Measurements from ENCODE around the gene SCNN1G. TPM values are rescaled to one million over a fixed set of nuclear protein-coding genes. Genes with fewer than 3 reads are reported as not detected.
"Not testable (repeated sequence)": the region's sequence is repeated elsewhere in the genome, so short reads cannot be mapped to it uniquely, and the experiment has no call there.

The SCNN1G gene
- polyA plus RNA-seq, 4 donors = 0.37 TPM; not detected in 3

DNA sequence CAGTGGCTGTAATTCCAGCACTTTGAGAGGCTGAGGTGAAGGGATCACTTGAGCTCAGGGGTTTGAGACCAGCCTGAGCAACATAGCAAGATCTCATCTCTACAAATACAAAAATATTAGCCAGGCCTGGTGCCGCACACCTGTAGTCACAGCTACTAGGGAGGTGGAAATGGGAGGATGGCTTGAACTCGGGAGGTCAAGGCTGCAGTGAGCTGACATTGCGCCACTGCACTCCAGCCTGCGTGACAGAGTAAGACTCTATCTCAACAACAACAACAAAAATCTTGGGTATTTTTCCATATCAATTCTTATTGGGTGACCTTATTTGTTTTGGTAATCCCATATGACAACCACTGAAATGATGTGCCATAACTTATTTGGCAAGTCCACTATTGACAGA lies 52.6 kb downstream of the SCNN1G start:
- no peaks in the 10 kb centered on the region for H3K36me3 ChIP-seq (ENCODE audit: control insufficient read depth in 3 of 3, insufficient read depth in 2 of 3, low read depth in 1 of 3, low read length in 3 of 3)
- no peaks in the 10 kb centered on the region for H3K4me1 ChIP-seq (ENCODE audit: control insufficient read depth in 3 of 3, insufficient read depth in 2 of 3, low read depth in 1 of 3, low read length in 2 of 3)
- no peak overlapping the region for H3K4me3 ChIP-seq (ENCODE audit: low read depth in 1 of 3, low read length in 3 of 3)
- H3K9me3 ChIP-seq (ENCODE audit: control insufficient read depth in 2 of 2, insufficient read depth in 1 of 2, low read depth in 1 of 2, low read length in 1 of 2) = no peaks in the 10 kb centered on the region
- FAIRE-seq (no peak), DNase-seq (no peak)
- no peaks in the 10 kb centered on the region for H3K27me3 ChIP-seq (ENCODE audit: control insufficient read depth in 3 of 3, insufficient read depth in 3 of 3, low read length in 3 of 3)
- WGBS, 3 donors = 89 to 93% (median 92%) methylated on average over 4 of the region's 4 CpGs
- H3K27ac ChIP-seq (ENCODE audit: low read depth in 1 of 3, low read length in 2 of 3) = no peak overlapping the region

DNA sequence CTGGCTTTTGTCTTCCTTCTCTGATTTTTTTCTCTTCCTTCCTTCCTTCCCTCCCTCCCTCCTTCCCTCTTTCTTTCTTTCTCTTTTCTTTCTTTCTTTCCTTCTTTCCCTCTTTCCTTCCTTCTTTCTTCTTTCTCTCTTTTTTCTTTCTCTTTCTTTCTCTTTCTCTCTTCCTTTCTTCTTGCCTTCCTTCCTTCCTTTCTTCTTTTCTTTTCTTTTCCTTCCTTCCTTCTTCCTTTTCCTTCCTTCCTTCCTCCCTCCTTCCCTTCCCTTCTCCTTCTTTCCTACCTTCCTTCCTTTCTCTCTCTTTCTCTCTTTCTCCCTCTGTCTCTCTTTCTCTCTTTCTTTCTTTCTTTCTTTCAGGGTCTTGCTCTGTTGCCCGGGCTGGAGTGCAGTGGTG lies 54.4 kb downstream of the SCNN1G start:
- no peak overlapping the region for H3K4me3 ChIP-seq (ENCODE audit: low read depth in 1 of 3, low read length in 3 of 3)
- 92 to 95% (median 95%) methylated on average over 1 of the region's 1 CpG for WGBS, 3 donors
- H3K4me1 ChIP-seq (ENCODE audit: control insufficient read depth in 3 of 3, insufficient read depth in 2 of 3, low read depth in 1 of 3, low read length in 2 of 3) = no peaks in the 10 kb centered on the region
- no peaks in the 10 kb centered on the region for H3K36me3 ChIP-seq (ENCODE audit: control insufficient read depth in 3 of 3, insufficient read depth in 2 of 3, low read depth in 1 of 3, low read length in 3 of 3)
- no peaks in the 10 kb centered on the region for H3K27me3 ChIP-seq (ENCODE audit: control insufficient read depth in 3 of 3, insufficient read depth in 3 of 3, low read length in 3 of 3)
- DNase-seq (no peak), FAIRE-seq (no peak)
- no peaks in the 10 kb centered on the region for H3K9me3 ChIP-seq (ENCODE audit: control insufficient read depth in 2 of 2, insufficient read depth in 1 of 2, low read depth in 1 of 2, low read length in 1 of 2)
- no peak overlapping the region for H3K27ac ChIP-seq (ENCODE audit: low read depth in 1 of 3, low read length in 2 of 3)

DNA sequence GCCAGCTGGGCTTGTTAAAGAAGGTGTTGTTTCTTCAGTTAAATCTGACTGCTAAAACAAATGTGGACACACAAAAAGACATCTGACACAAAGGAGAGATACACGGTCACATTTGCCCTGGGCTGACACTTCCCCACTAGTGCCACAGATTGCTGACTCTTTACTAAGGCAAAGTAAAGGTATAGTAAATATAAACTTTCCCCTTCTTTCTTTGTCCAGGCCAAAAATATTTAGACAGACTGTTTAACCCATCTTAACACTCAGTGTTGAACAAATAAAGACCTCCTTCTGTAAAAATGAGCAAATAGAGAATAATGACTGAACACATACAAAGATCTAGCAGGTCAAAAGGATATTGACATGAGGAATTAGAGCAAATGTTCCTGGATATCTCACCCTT lies 58.4 kb downstream of the SCNN1G start:
- WGBS, 3 donors = 28 to 62% (median 41%) methylated on average over 1 of the region's 1 CpG
- no peak for FAIRE-seq
- no peak overlapping the region for H3K27ac ChIP-seq (ENCODE audit: low read depth in 1 of 3, low read length in 2 of 3)
- DNase-seq = no peak
- H3K4me1 ChIP-seq (ENCODE audit: control insufficient read depth in 3 of 3, insufficient read depth in 2 of 3, low read depth in 1 of 3, low read length in 2 of 3) = no peaks in the 10 kb centered on the region
- no peaks in the 10 kb centered on the region for H3K9me3 ChIP-seq (ENCODE audit: control insufficient read depth in 2 of 2, insufficient read depth in 1 of 2, low read depth in 1 of 2, low read length in 1 of 2)
- H3K27me3 ChIP-seq (ENCODE audit: control insufficient read depth in 3 of 3, insufficient read depth in 3 of 3, low read length in 3 of 3) = no peaks in the 10 kb centered on the region
- H3K36me3 ChIP-seq (ENCODE audit: control insufficient read depth in 3 of 3, insufficient read depth in 2 of 3, low read depth in 1 of 3, low read length in 3 of 3) = no peaks in the 10 kb centered on the region
- no peak overlapping the region for H3K4me3 ChIP-seq (ENCODE audit: low read depth in 1 of 3, low read length in 3 of 3)

DNA sequence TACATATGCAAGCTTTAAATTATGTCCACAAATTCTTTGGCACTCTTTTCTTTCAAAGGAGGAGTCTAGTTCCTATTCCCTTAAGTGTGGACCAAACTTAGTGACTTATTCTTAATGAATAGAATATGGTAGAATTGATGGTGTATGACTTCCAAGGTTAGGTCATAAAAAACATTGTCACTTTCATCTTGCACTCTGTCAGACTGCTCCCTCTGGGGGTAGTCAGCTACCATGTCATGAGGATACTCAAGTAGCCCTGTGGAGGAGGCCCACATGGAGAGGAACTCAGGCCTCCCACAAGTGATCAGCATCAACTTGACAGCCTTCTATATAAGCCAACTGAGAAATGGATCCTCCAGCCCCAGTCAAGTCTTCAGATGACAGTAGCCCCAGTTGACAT lies 61.6 kb downstream of the SCNN1G start:
- Histone ChIP-seq H3K27ac (ENCODE audit: low read depth in 1 of 3, low read length in 2 of 3) (no peak overlapping the region), H3K27me3 (ENCODE audit: control insufficient read depth in 3 of 3, insufficient read depth in 3 of 3, low read length in 3 of 3) (no peaks in the 10 kb centered on the region), H3K9me3 (ENCODE audit: control insufficient read depth in 2 of 2, insufficient read depth in 1 of 2, low read depth in 1 of 2, low read length in 1 of 2) (no peaks in the 10 kb centered on the region), H3K36me3 (ENCODE audit: control insufficient read depth in 3 of 3, insufficient read depth in 2 of 3, low read depth in 1 of 3, low read length in 3 of 3) (no peaks in the 10 kb centered on the region), H3K4me3 (ENCODE audit: low read depth in 1 of 3, low read length in 3 of 3) (no peak overlapping the region), H3K4me1 (ENCODE audit: control insufficient read depth in 3 of 3, insufficient read depth in 2 of 3, low read depth in 1 of 3, low read length in 2 of 3) (no peaks in the 10 kb centered on the region)
- FAIRE-seq (no peak), DNase-seq (no peak)

DNA sequence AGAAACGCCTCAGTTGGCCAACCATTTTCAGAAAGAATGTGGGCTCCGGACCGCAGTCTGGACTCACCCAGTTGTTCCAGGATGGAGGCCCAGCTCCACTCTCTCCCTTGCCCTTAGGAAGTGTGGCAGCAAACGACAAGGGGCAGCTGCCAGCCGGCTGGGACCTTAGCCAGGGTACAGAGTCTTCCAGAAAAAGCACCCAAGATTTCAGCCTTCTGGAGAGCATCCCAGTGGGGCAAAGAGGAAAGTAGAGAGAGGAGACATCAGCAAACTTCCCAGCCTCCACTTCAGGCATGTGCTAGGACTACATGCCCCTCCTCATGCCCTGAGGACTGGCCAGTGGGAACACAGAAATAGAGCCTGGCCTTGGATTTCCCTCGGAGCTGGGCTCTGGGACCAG lies 62.7 kb downstream of the SCNN1G start:
- Histone ChIP-seq H3K27me3 (ENCODE audit: control insufficient read depth in 3 of 3, insufficient read depth in 3 of 3, low read length in 3 of 3) (no peaks in the 10 kb centered on the region), H3K36me3 (ENCODE audit: control insufficient read depth in 3 of 3, insufficient read depth in 2 of 3, low read depth in 1 of 3, low read length in 3 of 3) (no peaks in the 10 kb centered on the region), H3K4me1 (ENCODE audit: control insufficient read depth in 3 of 3, insufficient read depth in 2 of 3, low read depth in 1 of 3, low read length in 2 of 3) (no peaks in the 10 kb centered on the region), H3K4me3 (ENCODE audit: low read depth in 1 of 3, low read length in 3 of 3) (no peak overlapping the region), H3K27ac (ENCODE audit: low read depth in 1 of 3, low read length in 2 of 3) (no peak overlapping the region), H3K9me3 (ENCODE audit: control insufficient read depth in 2 of 2, insufficient read depth in 1 of 2, low read depth in 1 of 2, low read length in 1 of 2) (no peaks in the 10 kb centered on the region)
- DNase-seq = no peak
- FAIRE-seq = no peak
- 53 to 73% (median 56%) methylated on average over 6 of the region's 6 CpGs for WGBS, 3 donors

DNA sequence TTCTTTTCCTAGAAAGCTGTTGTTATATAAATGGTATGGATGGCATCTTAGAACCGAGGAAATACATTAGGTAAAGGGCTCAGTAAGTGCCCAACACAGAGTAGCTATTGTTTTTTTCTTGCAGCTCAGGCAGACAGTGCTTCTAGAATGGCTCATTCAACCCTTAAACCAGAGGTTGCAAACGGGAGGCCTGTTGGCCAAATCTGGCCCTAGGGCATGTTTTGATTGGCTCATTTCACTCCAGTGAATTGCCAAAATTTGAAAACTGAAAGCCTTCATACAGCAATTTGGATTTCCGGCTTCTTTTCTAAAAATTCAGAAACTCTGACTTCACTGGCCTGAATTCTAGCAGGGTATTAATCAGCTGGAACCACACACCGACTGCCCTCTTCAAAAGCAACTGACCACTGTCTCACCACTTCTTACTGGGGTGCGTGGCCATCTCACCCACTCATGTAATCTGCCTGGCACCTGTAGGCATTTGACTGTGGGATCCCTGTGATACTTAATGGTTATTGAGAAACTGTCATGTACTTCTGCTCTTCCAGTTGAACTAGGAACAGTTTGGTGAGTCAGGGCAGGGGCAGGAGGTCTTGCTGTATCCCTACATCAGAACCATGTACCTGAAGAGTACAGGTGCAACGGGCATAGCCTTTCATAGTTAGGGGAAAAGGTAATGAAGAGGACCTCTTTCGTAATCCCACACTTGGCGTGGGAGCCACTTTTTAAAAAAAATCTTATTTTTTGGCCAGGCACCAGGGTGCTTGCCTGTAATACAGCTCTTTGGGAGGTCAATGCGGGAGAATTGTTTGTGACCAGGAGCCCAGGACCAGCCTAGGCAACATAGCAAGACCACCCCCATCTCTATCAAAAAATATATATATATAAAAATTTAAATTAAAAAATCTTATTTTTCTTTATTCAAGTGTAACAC lies 66.0 kb downstream of the SCNN1G start:
- WGBS, 3 donors = 72 to 74% (median 72%) methylated on average over 9 of the region's 9 CpGs
- Histone ChIP-seq H3K4me1 (ENCODE audit: control insufficient read depth in 3 of 3, insufficient read depth in 2 of 3, low read depth in 1 of 3, low read length in 2 of 3) (no peaks in the 10 kb centered on the region), H3K27ac (ENCODE audit: low read depth in 1 of 3, low read length in 2 of 3) (no peak overlapping the region), H3K27me3 (ENCODE audit: control insufficient read depth in 3 of 3, insufficient read depth in 3 of 3, low read length in 3 of 3) (no peaks in the 10 kb centered on the region), H3K4me3 (ENCODE audit: low read depth in 1 of 3, low read length in 3 of 3) (no peak overlapping the region), H3K36me3 (ENCODE audit: control insufficient read depth in 3 of 3, insufficient read depth in 2 of 3, low read depth in 1 of 3, low read length in 3 of 3) (no peaks in the 10 kb centered on the region), H3K9me3 (ENCODE audit: control insufficient read depth in 2 of 2, insufficient read depth in 1 of 2, low read depth in 1 of 2, low read length in 1 of 2) (no peaks in the 10 kb centered on the region)
- no peak for DNase-seq
- FAIRE-seq = no peak

DNA sequence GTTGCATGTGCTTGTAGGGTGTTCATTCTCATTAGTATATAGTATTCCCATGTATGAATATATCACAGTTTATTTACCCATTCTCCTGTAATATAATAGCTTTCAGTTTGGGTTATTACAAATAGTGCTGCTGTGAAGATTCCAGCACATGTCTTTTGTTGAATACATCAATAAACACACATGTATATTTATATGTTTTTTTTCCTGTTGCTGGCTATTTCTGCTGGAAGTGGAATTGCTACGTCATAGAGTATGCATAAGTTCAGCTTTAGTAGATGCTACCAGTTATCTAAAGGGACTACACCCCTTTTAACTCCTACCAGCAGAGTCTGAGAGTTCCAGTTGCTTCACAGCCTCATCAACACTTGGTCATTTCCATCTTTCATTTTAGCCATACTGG lies 67.3 kb downstream of the SCNN1G start:
- Histone ChIP-seq H3K27me3 (ENCODE audit: control insufficient read depth in 3 of 3, insufficient read depth in 3 of 3, low read length in 3 of 3) (peaks cover 0 to 2% (median 0%) of the 10 kb centered on the region in 3 donors), H3K4me3 (ENCODE audit: low read depth in 1 of 3, low read length in 3 of 3) (no peak overlapping the region), H3K9me3 (ENCODE audit: control insufficient read depth in 2 of 2, insufficient read depth in 1 of 2, low read depth in 1 of 2, low read length in 1 of 2) (no peaks in the 10 kb centered on the region), H3K36me3 (ENCODE audit: control insufficient read depth in 3 of 3, insufficient read depth in 2 of 3, low read depth in 1 of 3, low read length in 3 of 3) (no peaks in the 10 kb centered on the region), H3K27ac (ENCODE audit: low read depth in 1 of 3, low read length in 2 of 3) (no peak overlapping the region), H3K4me1 (ENCODE audit: control insufficient read depth in 3 of 3, insufficient read depth in 2 of 3, low read depth in 1 of 3, low read length in 2 of 3) (no peaks in the 10 kb centered on the region)
- WGBS, 3 donors = 68 to 82% (median 76%) methylated on average over 1 of the region's 1 CpG
- DNase-seq (no peak), FAIRE-seq (no peak)

DNA sequence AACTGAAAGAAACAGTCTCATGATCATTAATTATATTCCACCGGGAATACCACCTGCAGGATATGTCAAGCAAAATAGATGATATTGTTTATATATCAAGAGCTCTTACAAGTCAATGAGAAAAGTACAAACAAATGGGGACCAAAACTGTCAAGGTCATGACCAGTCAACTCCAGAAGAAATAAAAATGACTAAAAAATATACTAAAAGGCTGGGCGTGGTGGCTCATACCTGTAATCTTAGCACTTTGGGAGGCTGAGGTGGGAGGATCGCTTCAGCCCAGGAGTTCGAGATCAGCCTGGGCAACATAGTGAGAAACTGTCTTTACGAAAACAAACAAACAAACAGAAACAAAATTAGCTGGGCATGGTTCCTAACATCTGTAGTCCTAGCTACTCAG lies 69.8 kb downstream of the SCNN1G start:
- no peaks in the 10 kb centered on the region for H3K36me3 ChIP-seq (ENCODE audit: control insufficient read depth in 3 of 3, insufficient read depth in 2 of 3, low read depth in 1 of 3, low read length in 3 of 3)
- H3K9me3 ChIP-seq (ENCODE audit: control insufficient read depth in 2 of 2, insufficient read depth in 1 of 2, low read depth in 1 of 2, low read length in 1 of 2) = no peaks in the 10 kb centered on the region
- WGBS, 3 donors = 82 to 88% (median 85%) methylated on average over 5 of the region's 5 CpGs
- H3K4me3 ChIP-seq (ENCODE audit: low read depth in 1 of 3, low read length in 3 of 3) = no peak overlapping the region
- no peak for DNase-seq
- H3K27me3 ChIP-seq (ENCODE audit: control insufficient read depth in 3 of 3, insufficient read depth in 3 of 3, low read length in 3 of 3) = peaks cover 0 to 2% (median 0%) of the 10 kb centered on the region in 3 donors
- no peak for FAIRE-seq
- no peak overlapping the region for H3K27ac ChIP-seq (ENCODE audit: low read depth in 1 of 3, low read length in 2 of 3)
- H3K4me1 ChIP-seq (ENCODE audit: control insufficient read depth in 3 of 3, insufficient read depth in 2 of 3, low read depth in 1 of 3, low read length in 2 of 3) = no peaks in the 10 kb centered on the region

DNA sequence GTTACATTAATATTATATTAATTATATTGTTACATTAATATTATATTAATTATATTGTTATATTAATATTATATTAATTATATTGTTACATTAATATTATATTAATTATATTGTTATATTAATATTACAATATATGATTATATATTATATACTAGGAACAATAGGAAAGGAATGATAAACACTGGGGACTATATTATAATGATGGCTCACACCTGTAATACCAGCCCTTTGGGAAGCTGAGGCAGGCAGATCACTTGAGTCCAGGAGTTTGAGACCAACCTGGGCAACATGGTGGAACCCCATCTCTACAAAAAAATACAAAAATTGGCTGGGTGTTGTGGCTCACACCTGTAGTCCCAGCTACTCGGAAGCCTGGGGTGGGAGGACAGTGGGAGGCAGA lies 71.1 kb downstream of the SCNN1G start:
- DNase-seq = not testable (repeated sequence)

More for the DNA sequence above, 71.1 kb downstream of the SCNN1G start:
- H3K9me3 ChIP-seq (ENCODE audit: control insufficient read depth in 2 of 2, insufficient read depth in 1 of 2, low read depth in 1 of 2, low read length in 1 of 2); H3K36me3 ChIP-seq (ENCODE audit: control insufficient read depth in 3 of 3, insufficient read depth in 2 of 3, low read depth in 1 of 3, low read length in 3 of 3); H3K27me3 ChIP-seq (ENCODE audit: control insufficient read depth in 3 of 3, insufficient read depth in 3 of 3, low read length in 3 of 3); H3K4me3 ChIP-seq (ENCODE audit: low read depth in 1 of 3, low read length in 3 of 3); H3K27ac ChIP-seq (ENCODE audit: low read depth in 1 of 3, low read length in 2 of 3); FAIRE-seq; H3K4me1 ChIP-seq (ENCODE audit: control insufficient read depth in 3 of 3, insufficient read depth in 2 of 3, low read depth in 1 of 3, low read length in 2 of 3): not testable (repeated sequence)
- 71 to 84% (median 76%) methylated on average over 1 of the region's 1 CpG for WGBS, 3 donors

Measured in small intestine (tissue), 7 donors.